Endothelial cell of umbilical vein (primary cell): ENCODE data around the gene OLFML2B. TPM values are rescaled to one million over a fixed set of nuclear protein-coding genes. Genes with fewer than 3 reads are reported as not detected.

Experiments used
- BruUV-seq: library from RNA; stranded (reverse); fragments of 400-500 nt; replicated peaks from 2 replicates; lab custom pipeline; 2021; lab: Mats Ljungman, UMichigan
- CTCF ChIA-PET: fragments of 300-600, 350-600 bp; sonication (Branson Sonifier 250); formaldehyde crosslinking; loops from one replicate; lab custom pipeline; 2021; ENCODE audit warnings: antibody characterized with exemption, inconsistent platforms; lab: Charles Lee
- POLR2A ChIA-PET: fragments of 300-600, 350-600 bp; sonication (Branson Sonifier 250); formaldehyde crosslinking; loops from one replicate; lab custom pipeline; 2021; ENCODE audit warnings: antibody characterized with exemption, inconsistent platforms; lab: Charles Lee
- DNase-seq: peaks from one replicate; pipeline ENCODE4 v3.0.0-alpha.2; 2011; ENCODE audit warnings: low read depth, low spot score
- FAIRE-seq: peaks from 2 replicates; lab custom pipeline; 2011; peaks lifted over from hg19 to GRCh38; lab: Jason Lieb, UNC
- H2AFZ ChIP-seq: 2 replicates; pipeline ENCODE4 v1.6.0; 2012; ENCODE audit warnings: low read depth, low read length, control low read depth, inconsistent platforms
- H3K27ac ChIP-seq: 2 replicates; pipeline ENCODE4 v1.5.1; 2011; ENCODE audit warnings: low read depth, mild to moderate bottlenecking, control low read depth, low read length, moderate library complexity; ENCODE audit not compliant: insufficient read depth
- H3K27me3 ChIP-seq, 2 experiments: 2 replicates each; pipeline versions ENCODE4 v1.6.0 to v1.6.1; 2011; ENCODE audit warnings: low read length in 2 of 2, mixed read lengths in 1 of 2; ENCODE audit not compliant: control insufficient read depth in 2 of 2, insufficient read depth in 2 of 2
- H3K36me3 ChIP-seq, 2 experiments: 2 replicates in 1 of 2; 3 replicates in 1 of 2; pipeline ENCODE4 v1.5.1; 2011; ENCODE audit warnings: low read length in 2 of 2, mild to moderate bottlenecking in 1 of 2, moderate library complexity in 1 of 2; ENCODE audit not compliant: control insufficient read depth in 2 of 2, insufficient read depth in 2 of 2; ENCODE audit errors: extremely low read depth in 1 of 2
- H3K4me1 ChIP-seq: 3 replicates; pipeline ENCODE4 v1.5.1; 2011; ENCODE audit warnings: mild to moderate bottlenecking, low read length; ENCODE audit not compliant: control insufficient read depth, insufficient read depth; ENCODE audit errors: extremely low read depth
- H3K4me2 ChIP-seq: 2 replicates; pipeline ENCODE4 v1.6.1; 2011; ENCODE audit warnings: low read length, control low read depth, mixed read lengths; ENCODE audit not compliant: insufficient read depth
- H3K4me3 ChIP-seq, 3 experiments: fragments of 200-600 bp in 1 of 3; sonication (generic), shearing (Covaris generic) in 1 of 3; replicated peaks in 1 of 3; 2 replicates each; pipeline ENCODE4 v1.5.1; 2011 to 2016; ENCODE audit warnings: control low read depth in 3 of 3, low read length in 3 of 3, mild to moderate bottlenecking in 2 of 3, inconsistent platforms in 1 of 3, low read depth in 1 of 3, moderate library complexity in 1 of 3; ENCODE audit not compliant: insufficient read depth in 1 of 3
- H3K79me2 ChIP-seq: 2 replicates; pipeline ENCODE4 v1.6.0; 2012; ENCODE audit warnings: low read length, inconsistent platforms; ENCODE audit not compliant: control insufficient read depth, insufficient read depth
- H3K9ac ChIP-seq: replicated peaks from 2 replicates; pipeline ENCODE3; 2011; ENCODE audit warnings: low read length, control low read depth; ENCODE audit not compliant: insufficient read depth; ENCODE audit errors: extremely low read depth
- H3K9me1 ChIP-seq: replicated peaks from 3 replicates; pipeline ENCODE4 v1.6.0; 2011; ENCODE audit warnings: mild to moderate bottlenecking, low read length; ENCODE audit not compliant: control insufficient read depth, insufficient read depth; ENCODE audit errors: extremely low read depth
- H3K9me3 ChIP-seq: replicated peaks from 2 replicates; pipeline ENCODE4 v1.5.1; 2012; ENCODE audit warnings: low read length, inconsistent platforms; ENCODE audit not compliant: control insufficient read depth, insufficient read depth
- H4K20me1 ChIP-seq: replicated peaks from 2 replicates; pipeline ENCODE3; 2011; ENCODE audit warnings: mild to moderate bottlenecking, low read length; ENCODE audit not compliant: control insufficient read depth, insufficient read depth; ENCODE audit errors: extremely low read depth
- EZH2 ChIP-seq: IDR thresholded peaks from 2 replicates; pipeline ENCODE4 v1.6.1; 2012; ENCODE audit warnings: borderline replicate concordance, low read depth, mild to moderate bottlenecking, moderate library complexity, low read length, inconsistent platforms; ENCODE audit not compliant: severe bottlenecking
- FOS ChIP-seq: IDR thresholded peaks from 2 replicates; pipeline ENCODE4 v1.6.1; 2011; ENCODE audit warnings: mild to moderate bottlenecking, low read length, moderate library complexity, borderline replicate concordance; ENCODE audit not compliant: insufficient read depth
- GATA2 ChIP-seq: IDR thresholded peaks from 2 replicates; pipeline ENCODE4 v1.7.0; 2011; ENCODE audit warnings: low read depth, mild to moderate bottlenecking, moderate library complexity, mixed read lengths, low read length; ENCODE audit not compliant: insufficient read length, insufficient read depth
- JUN ChIP-seq: IDR thresholded peaks from 2 replicates; pipeline ENCODE4 v1.6.1; 2011; ENCODE audit warnings: borderline replicate concordance, low read depth; ENCODE audit not compliant: insufficient read length, insufficient read depth
- MAX ChIP-seq: IDR thresholded peaks from 2 replicates; pipeline ENCODE4 v1.6.1; 2011; ENCODE audit not compliant: insufficient read depth, insufficient read length
- MYC ChIP-seq: IDR thresholded peaks from one replicate; pipeline ENCODE4 v1.6.1; 2011; ENCODE audit warnings: mild to moderate bottlenecking, low read depth, low read length
- POLR2A ChIP-seq: IDR thresholded peaks from 2 replicates; pipeline ENCODE4 v1.6.1; 2012; ENCODE audit warnings: low read depth, mild to moderate bottlenecking, control low read depth, low read length
- POLR2AphosphoS5 ChIP-seq: IDR thresholded peaks from 2 replicates; pipeline ENCODE4 v1.6.1; 2012; ENCODE audit warnings: low read depth, mild to moderate bottlenecking, control low read depth, low read length, moderate library complexity; ENCODE audit not compliant: insufficient read depth
- dilution Hi-C: fragments of 300-500 bp; cut with MboI; formaldehyde crosslinking; loops from one replicate; pipeline ENCODE4 v1.15.0; 2019; ENCODE audit warnings: low sequenced_read_pairs; ENCODE audit not compliant: extremely low pct_ligation_motif_present
- intact Hi-C: fragments of 100-400 bp; cut with micrococcal nuclease; formaldehyde crosslinking; loops from one replicate; pipeline ENCODE4 v1.10.0; 2022
- polyA plus RNA-seq, 4 experiments: library from polyadenylated mRNA; depleted of rRNA in 3 of 4; stranded (reverse) in 3 of 4; unstranded in 1 of 4; fragments of >200 nt; gene quantifications; 2 replicates each; pipeline versions ENCODE4 v1.2.1 to v1.2.3, GENCODE V29; 2011 to 2012; ENCODE audit warnings: missing spikeins in 1 of 4
- total RNA-seq: library from RNA; stranded (reverse); gene quantifications from 2 replicates; pipeline ENCODE4 v1.2.3, GENCODE V29; 2021
- TF ChIP-seq, protein P1 (sequence below), 2 donors: IDR thresholded peaks; 1 replicate in 1 of 2; 2 replicates in 1 of 2; pipeline ENCODE4 v1.5.1; 2011; ENCODE audit warnings: low read length in 2 of 2, mild to moderate bottlenecking in 2 of 2, moderate library complexity in 2 of 2, control low read depth in 1 of 2, inconsistent platforms in 1 of 2, low read depth in 1 of 2; ENCODE audit not compliant: insufficient read depth in 1 of 2; ENCODE audit errors: extremely low read depth in 1 of 2

The OLFML2B gene
- total and polyA plus RNA-seq, 2 donors (not counting 3 experiments of a cell fraction or from before 2014, with no cell fraction given), result 0.58 to 0.62 TPM

DNA sequence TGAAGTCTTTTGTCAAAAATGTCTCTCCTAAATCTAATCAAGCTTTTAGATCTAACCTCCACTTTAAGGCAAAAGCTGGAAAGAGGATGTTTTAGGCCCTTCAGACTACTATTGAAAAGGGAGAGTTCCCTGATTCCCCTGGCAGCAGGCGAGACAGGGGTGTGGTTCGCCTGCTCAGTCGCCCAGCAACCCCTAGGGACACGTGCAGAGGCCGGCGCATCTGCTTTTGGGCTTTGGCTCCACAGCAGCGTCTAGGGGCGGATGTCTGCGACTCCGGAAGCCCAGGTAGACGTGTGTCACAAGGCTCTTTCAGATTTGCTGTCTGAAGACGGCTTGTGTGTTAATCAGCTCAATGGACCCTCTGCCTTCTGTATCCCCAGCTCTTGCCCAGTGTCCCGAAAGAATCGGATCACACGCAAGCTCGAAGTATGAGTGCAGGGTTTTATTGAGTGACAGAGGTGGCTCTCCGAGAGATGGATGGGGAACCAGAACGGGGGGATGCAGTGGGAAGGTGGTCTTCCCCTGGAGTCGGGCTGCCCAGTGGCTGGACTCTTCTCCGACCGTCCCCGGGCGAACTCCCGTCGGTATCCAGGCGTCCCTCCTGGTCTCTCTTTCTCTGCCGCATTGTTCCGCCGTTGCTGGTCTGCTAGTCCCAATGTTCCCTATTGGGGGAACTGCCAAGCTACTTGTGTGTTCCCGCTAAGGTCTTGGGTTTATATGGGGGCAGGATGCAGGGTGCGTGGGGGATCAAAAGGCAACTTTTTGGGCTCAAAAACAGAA, 45.5 kb downstream of the OLFML2B start:
- POLR2A ChIA-PET, result no interaction called here
- intact Hi-C loops, result no loop called here
- H4K20me1 ChIP-seq, result no peaks in the 10 kb centered on the region
- no peak overlapping the region for H3K4me3 ChIP-seq
- no peaks in the 10 kb centered on the region for H3K36me3 ChIP-seq
- H3K4me2 ChIP-seq, result no peak overlapping the region
- BruUV-seq, result no TSS peak
- DNase-seq, result no peak
- CTCF ChIA-PET, result no interaction called here
- no peaks in the 10 kb centered on the region for H3K4me1 ChIP-seq
- H3K27me3 ChIP-seq, result peaks cover 4 to 14% of the 10 kb centered on the region in 2 experiments
- no peaks in the 10 kb centered on the region for H3K9me1 ChIP-seq
- H3K9me3 ChIP-seq, result no peaks in the 10 kb centered on the region
- H3K79me2 ChIP-seq, result no peaks in the 10 kb centered on the region
- no peak overlapping the region for H3K9ac ChIP-seq
- no peak overlapping the region for H2AFZ ChIP-seq
- dilution Hi-C loops, result no loop called here
- TF ChIP-seq, protein P1, sequence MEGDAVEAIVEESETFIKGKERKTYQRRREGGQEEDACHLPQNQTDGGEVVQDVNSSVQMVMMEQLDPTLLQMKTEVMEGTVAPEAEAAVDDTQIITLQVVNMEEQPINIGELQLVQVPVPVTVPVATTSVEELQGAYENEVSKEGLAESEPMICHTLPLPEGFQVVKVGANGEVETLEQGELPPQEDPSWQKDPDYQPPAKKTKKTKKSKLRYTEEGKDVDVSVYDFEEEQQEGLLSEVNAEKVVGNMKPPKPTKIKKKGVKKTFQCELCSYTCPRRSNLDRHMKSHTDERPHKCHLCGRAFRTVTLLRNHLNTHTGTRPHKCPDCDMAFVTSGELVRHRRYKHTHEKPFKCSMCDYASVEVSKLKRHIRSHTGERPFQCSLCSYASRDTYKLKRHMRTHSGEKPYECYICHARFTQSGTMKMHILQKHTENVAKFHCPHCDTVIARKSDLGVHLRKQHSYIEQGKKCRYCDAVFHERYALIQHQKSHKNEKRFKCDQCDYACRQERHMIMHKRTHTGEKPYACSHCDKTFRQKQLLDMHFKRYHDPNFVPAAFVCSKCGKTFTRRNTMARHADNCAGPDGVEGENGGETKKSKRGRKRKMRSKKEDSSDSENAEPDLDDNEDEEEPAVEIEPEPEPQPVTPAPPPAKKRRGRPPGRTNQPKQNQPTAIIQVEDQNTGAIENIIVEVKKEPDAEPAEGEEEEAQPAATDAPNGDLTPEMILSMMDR (IDR thresholded peaks at IDR 0.05; ENCODE audit: extremely low read depth in 1 of 2, insufficient read depth in 1 of 2, low read depth in 1 of 2, low read length in 2 of 2), result no peak
- TF ChIP-seq MAX (no peak), MYC (no peak), FOS (no peak), EZH2 (no peak), POLR2A (no peak), GATA2 (no peak), POLR2AphosphoS5 (no peak), JUN (no peak)
- no peak overlapping the region for H3K27ac ChIP-seq
- FAIRE-seq, result no peak
